Type B pancreatic cell (in vitro differentiated cells): ENCODE measurements around the gene CMTM5. TPM values are rescaled to one million over a fixed set of nuclear protein-coding genes. Genes with fewer than 3 reads are reported as not detected.

ENCODE experiments used
- DNase-seq: peaks from one replicate; pipeline ENCODE4 v3.0.0; 2021; ENCODE audit warnings: mixed read lengths; ENCODE audit not compliant: unreplicated experiment; ENCODE audit errors: extremely low spot score
- H3K27ac Mint-ChIP-seq: 2 replicates; pipeline ENCODE4 v1.8.0; 2021; ENCODE audit warnings: mild to moderate bottlenecking, mixed read lengths
- H3K27me3 Mint-ChIP-seq: 2 replicates; pipeline ENCODE4 v1.8.0; 2021; ENCODE audit warnings: mixed read lengths
- H3K36me3 Mint-ChIP-seq: 2 replicates; pipeline ENCODE4 v1.8.0; 2021; ENCODE audit warnings: mixed read lengths
- H3K4me1 Mint-ChIP-seq: one replicate; pipeline ENCODE4 v1.8.0; 2021; ENCODE audit warnings: mixed read lengths; ENCODE audit not compliant: unreplicated experiment
- H3K4me3 Mint-ChIP-seq: 2 replicates; pipeline ENCODE4 v1.8.0; 2021; ENCODE audit warnings: mild to moderate bottlenecking, mixed read lengths
- H3K9me3 Mint-ChIP-seq: 2 replicates; pipeline ENCODE4 v1.8.0; 2021; ENCODE audit warnings: mixed read lengths
- long read RNA-seq: library from polyadenylated mRNA; unstranded; transcript quantifications from one replicate; pipeline ENCODE4 v2.0.0, GENCODE V29; 2020
- total RNA-seq: library from RNA; stranded (reverse); gene quantifications from 2 replicates; pipeline ENCODE4 v1.2.1, GENCODE V29; 2021; ENCODE audit warnings: low replicate concordance
- TF ChIP-seq, protein P1 (sequence below): fragments of 200-600 bp; sonication (generic); conservative IDR thresholded peaks from 2 replicates; pipeline ENCODE4 v1.5.0; 2021; ENCODE audit warnings: antibody characterized with exemption, mild to moderate bottlenecking

The CMTM5 gene, protein sequence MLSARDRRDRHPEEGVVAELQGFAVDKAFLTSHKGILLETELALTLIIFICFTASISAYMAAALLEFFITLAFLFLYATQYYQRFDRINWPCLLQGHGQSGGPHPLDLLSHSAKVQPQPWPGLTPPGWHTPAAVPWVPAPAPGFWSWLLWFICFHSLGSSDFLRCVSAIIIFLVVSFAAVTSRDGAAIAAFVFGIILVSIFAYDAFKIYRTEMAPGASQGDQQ
- 0.19 TPM in 1 of 2 replicates, not detected in the other for total RNA-seq
- long read RNA-seq = 0 reads

- Mint-ChIP-seq H3K9me3 (no peaks in the 10 kb centered on the region), H3K27me3 (peaks cover 13% of the 10 kb centered on the region), H3K4me1 (no peaks in the 10 kb centered on the region), H3K36me3 (no peaks in the 10 kb centered on the region), H3K4me3 (no peak within 1 kb of the TSS), H3K27ac (no peak within 1 kb of the TSS)
- TF ChIP-seq, protein P1, sequence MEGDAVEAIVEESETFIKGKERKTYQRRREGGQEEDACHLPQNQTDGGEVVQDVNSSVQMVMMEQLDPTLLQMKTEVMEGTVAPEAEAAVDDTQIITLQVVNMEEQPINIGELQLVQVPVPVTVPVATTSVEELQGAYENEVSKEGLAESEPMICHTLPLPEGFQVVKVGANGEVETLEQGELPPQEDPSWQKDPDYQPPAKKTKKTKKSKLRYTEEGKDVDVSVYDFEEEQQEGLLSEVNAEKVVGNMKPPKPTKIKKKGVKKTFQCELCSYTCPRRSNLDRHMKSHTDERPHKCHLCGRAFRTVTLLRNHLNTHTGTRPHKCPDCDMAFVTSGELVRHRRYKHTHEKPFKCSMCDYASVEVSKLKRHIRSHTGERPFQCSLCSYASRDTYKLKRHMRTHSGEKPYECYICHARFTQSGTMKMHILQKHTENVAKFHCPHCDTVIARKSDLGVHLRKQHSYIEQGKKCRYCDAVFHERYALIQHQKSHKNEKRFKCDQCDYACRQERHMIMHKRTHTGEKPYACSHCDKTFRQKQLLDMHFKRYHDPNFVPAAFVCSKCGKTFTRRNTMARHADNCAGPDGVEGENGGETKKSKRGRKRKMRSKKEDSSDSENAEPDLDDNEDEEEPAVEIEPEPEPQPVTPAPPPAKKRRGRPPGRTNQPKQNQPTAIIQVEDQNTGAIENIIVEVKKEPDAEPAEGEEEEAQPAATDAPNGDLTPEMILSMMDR = no peak
- no peak for DNase-seq
Observed at GRCh38 chr14:23376482-23377197, at the start of gene CMTM5. Gene CMTM5 (plus strand): TSS chr14:23377046. CDS start chr14:23377252, 206 bp downstream.

DNA sequence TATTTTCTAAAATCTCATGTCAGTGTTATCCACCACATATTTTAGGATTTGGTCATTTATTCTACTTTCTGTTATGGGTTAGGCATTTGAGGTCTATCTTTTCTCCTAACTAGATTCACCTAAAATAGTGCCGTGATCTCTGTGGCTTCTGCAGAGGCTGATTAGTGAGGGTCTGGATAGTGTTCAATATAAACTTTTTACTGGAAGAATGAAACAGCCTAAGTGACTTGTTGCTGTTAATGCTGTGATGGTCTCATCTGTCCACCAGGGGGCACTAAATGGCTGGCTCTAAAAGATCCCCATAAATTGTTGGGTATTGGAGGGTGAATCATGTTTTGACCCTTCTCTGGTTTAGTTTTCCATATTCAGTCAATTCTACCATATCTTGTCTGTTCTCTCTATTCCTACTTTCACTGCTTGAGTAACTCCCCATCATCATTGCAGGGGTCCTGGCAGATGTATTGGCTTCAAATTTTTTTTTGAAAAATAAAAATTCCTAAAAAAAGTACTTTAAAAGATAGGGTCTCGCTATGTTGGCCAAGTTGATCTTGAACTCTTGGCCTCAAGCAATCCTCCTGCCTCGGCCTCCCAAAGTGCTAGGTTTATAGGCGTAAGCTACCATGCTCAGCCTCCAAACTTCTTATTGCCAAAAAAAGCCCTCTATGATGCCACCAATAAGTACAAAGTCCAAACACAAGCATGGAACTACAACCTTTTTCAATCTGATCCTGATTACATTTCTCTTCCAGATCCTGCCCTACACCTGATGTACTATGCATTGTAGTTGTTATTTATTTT is 48.7 kb upstream of the CMTM5 start:
- no peak overlapping the region for H3K4me3 Mint-ChIP-seq
- H3K27ac Mint-ChIP-seq = no peak overlapping the region
- no peaks in the 10 kb centered on the region for H3K27me3 Mint-ChIP-seq
- peaks cover 9% of the 10 kb centered on the region for H3K4me1 Mint-ChIP-seq
- peaks cover 8% of the 10 kb centered on the region for H3K36me3 Mint-ChIP-seq
- DNase-seq = peak; percentile 69
- TF ChIP-seq, protein P1 = peak; percentile 95
- no peaks in the 10 kb centered on the region for H3K9me3 Mint-ChIP-seq

GRCh38 chr14:23335623-23336022 is 41.2 kb upstream of the CMTM5 start:
- no peak overlapping the region for H3K4me3 Mint-ChIP-seq
- H3K9me3 Mint-ChIP-seq = no peaks in the 10 kb centered on the region
- DNase-seq = no peak
- H3K36me3 Mint-ChIP-seq = no peaks in the 10 kb centered on the region
- H3K27me3 Mint-ChIP-seq = peaks cover 10% of the 10 kb centered on the region
- TF ChIP-seq, protein P1 = no peak
- no peaks in the 10 kb centered on the region for H3K4me1 Mint-ChIP-seq
- H3K27ac Mint-ChIP-seq = no peak overlapping the region

- no peak for DNase-seq
- Mint-ChIP-seq H3K9me3 (no peaks in the 10 kb centered on the region), H3K4me1 (no peaks in the 10 kb centered on the region), H3K36me3 (no peaks in the 10 kb centered on the region), H3K27ac (no peak overlapping the region), H3K27me3 (peaks cover 11% of the 10 kb centered on the region), H3K4me3 (no peak overlapping the region)
- TF ChIP-seq, protein P1 = no peak
Observed at GRCh38 chr14:23339506-23340268, 37.2 kb upstream of the CMTM5 start.

DNA sequence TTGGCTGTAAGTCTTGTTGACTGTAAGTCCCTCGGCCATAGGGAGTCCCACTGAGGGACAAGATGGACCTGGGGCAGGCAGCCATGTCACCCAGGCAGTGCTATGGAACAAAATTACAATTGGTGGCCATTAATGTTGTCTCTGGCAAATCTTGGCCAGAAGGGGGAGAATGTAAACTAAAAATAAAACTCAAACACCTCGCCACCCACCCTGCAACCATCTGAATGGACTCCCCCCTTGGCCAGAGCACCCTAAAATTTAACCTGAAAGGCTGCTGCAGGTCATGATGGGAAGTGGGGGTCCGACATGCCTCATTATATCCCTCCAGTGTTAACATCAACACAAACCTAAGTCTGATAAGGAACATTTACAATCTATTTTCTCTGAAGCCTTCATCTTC is 32.4 kb upstream of the CMTM5 start:
- Mint-ChIP-seq H3K36me3 (peaks cover 4% of the 10 kb centered on the region), H3K4me3 (no peak overlapping the region), H3K27ac (no peak overlapping the region), H3K27me3 (peaks cover 3% of the 10 kb centered on the region), H3K9me3 (no peaks in the 10 kb centered on the region), H3K4me1 (no peaks in the 10 kb centered on the region)
- TF ChIP-seq, protein P1 = no peak
- DNase-seq = no peak
